Smooth muscle cell (in vitro differentiated cells): ENCODE data around the gene SQSTM1. TPM values are rescaled to one million over a fixed set of nuclear protein-coding genes. Genes with fewer than 3 reads are reported as not detected.
A peak's percentile ranks its signal among the peaks of the same experiment; 100 is the strongest.

Source experiments
- DNase-seq: peaks from one replicate; lab custom pipeline; 2025; ENCODE audit not compliant: unreplicated experiment; lab: John Stamatoyannopoulos, UW
- H2AFZ ChIP-seq: fragments of 200-600 bp; sonication (generic); 2 replicates; pipeline ENCODE4 v1.6.0; 2016; ENCODE audit warnings: antibody characterized with exemption, low read depth, mild to moderate bottlenecking
- H3F3A ChIP-seq: fragments of 200-600 bp; sonication (generic); 2 replicates; pipeline ENCODE4 v1.6.0; 2017; ENCODE audit warnings: antibody characterized with exemption, low read depth
- H3K27ac ChIP-seq: fragments of 200-600 bp; sonication (generic); 2 replicates; pipeline ENCODE4 v1.5.1; 2016; ENCODE audit warnings: low read depth, mild to moderate bottlenecking
- H3K27me3 ChIP-seq: fragments of 200-600 bp; sonication (generic); 2 replicates; pipeline ENCODE4 v1.6.1; 2016; ENCODE audit warnings: low read depth, mild to moderate bottlenecking
- H3K36me3 ChIP-seq: fragments of 200-600 bp; sonication (generic); 2 replicates; pipeline ENCODE4 v1.5.1; 2016; ENCODE audit warnings: low read depth
- H3K4me1 ChIP-seq: fragments of 200-600 bp; sonication (generic); 2 replicates; pipeline ENCODE4 v1.5.1; 2016; ENCODE audit warnings: low read depth
- H3K4me2 ChIP-seq: fragments of 200-600 bp; sonication (generic); 2 replicates; pipeline ENCODE4 v1.6.0; 2016; ENCODE audit warnings: mild to moderate bottlenecking
- H3K4me3 ChIP-seq: fragments of 200-600 bp; sonication (generic); 2 replicates; pipeline ENCODE4 v1.5.1; 2016; ENCODE audit warnings: mild to moderate bottlenecking
- H3K79me2 ChIP-seq: fragments of 200-600 bp; sonication (generic); 2 replicates; pipeline ENCODE4 v1.6.0; 2016; ENCODE audit warnings: low read depth, mild to moderate bottlenecking
- H3K9ac ChIP-seq: fragments of 200-600 bp; sonication (generic); 2 replicates; pipeline ENCODE4 v1.6.0; 2016; ENCODE audit warnings: low read depth
- H3K9me3 ChIP-seq: fragments of 200-600 bp; sonication (generic); replicated peaks from 2 replicates; pipeline ENCODE4 v1.5.1; 2016; ENCODE audit warnings: low read depth
- H4K20me1 ChIP-seq: fragments of 200-600 bp; sonication (generic); 2 replicates; pipeline ENCODE4 v1.6.0; 2016; ENCODE audit warnings: low read depth
- WGBS: methylation state at CpG from one replicate; pipeline ENCODE4 v1.1.7; 2016; ENCODE audit warnings: low lambda C conversion rate; 5-methylcytosine and 5-hydroxymethylcytosine counted together
- polyA plus RNA-seq: library from polyadenylated mRNA; unstranded; fragments of >200 nt; fragmentation: Nextera tagmentation; extraction: Ambion mirVana; gene quantifications from 2 replicates; pipeline ENCODE4 v1.2.1, GENCODE V29; 2016
- total RNA-seq: library from RNA; depleted of rRNA; stranded (reverse); fragments of >200 nt; gene quantifications from 2 replicates; pipeline ENCODE4 v1.2.3, GENCODE V29; 2014
- TF ChIP-seq, protein P1 (sequence below): fragments of 200-600 bp; sonication (generic); IDR thresholded peaks from 2 replicates; pipeline ENCODE4 v1.5.1; 2017; ENCODE audit warnings: borderline replicate concordance, mild to moderate bottlenecking, antibody characterized with exemption; ENCODE audit not compliant: insufficient read depth, poor library complexity, severe bottlenecking

The SQSTM1 gene
- total and polyA plus RNA-seq, 2 experiments from 2014 or later: 114 to 159 TPM

DNA sequence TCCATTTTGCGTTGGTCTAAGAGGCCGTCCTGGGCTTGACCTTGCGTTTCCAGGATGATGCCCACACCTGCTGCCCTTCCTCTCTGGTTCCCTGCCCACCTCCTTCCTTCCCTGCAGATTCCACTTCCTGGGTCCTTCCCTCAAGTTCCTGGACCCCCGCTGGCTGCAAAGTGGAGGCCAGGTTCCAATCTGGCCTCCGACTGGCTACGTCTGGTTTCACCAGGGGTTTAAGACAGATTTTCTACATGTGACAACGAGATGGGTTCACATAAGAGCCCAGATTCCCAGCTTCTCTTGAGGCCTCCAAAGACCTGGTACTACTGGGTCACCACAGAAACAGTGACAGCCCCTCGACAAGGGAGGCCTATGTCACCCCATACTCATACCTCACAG lies 16.2 kb upstream of the SQSTM1 start:
- H3K4me3 ChIP-seq: peak overlapping the region; percentile 93

DNA sequence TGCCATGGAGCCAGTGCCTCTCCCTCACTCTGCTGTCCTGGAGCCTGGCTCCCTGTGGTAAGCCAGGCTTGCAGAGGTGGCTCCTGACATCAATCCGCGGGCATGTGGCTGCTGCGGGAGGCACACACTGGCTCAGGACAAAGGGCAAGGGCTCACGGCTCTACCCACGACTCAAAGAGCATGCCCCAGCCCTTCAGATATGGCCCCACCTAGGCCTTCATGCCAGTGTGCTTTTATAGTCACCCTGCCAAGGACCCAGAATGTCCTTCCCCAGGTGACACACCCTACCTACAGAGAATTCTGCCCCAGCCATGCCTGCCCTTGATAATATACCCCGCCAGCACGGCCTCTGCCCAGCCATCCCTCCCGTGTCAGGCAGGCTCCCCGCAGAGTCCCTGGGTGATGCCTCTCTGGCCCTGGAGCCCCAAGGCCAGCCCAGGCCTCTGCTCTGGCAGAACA lies 15.6 kb upstream of the SQSTM1 start:
- no peak for DNase-seq
- Histone ChIP-seq H3K9me3 (no peaks in the 10 kb centered on the region), H3F3A (no peaks in the 10 kb centered on the region), H3K27me3 (no peaks in the 10 kb centered on the region), H3K4me3 (peak overlapping the region; percentile 93), H3K9ac (peak overlapping the region; percentile 83), H2AFZ (no peak overlapping the region), H3K36me3 (no peaks in the 10 kb centered on the region), H3K27ac (no peak overlapping the region), H4K20me1 (peaks cover 49% of the 10 kb centered on the region), H3K4me1 (peaks cover 27% of the 10 kb centered on the region), H3K4me2 (peak overlapping the region; percentile 97), H3K79me2 (peaks cover 33% of the 10 kb centered on the region)
- whole genome bisulfite sequencing: 73% methylated on average over 9 of the region's 9 CpGs
- TF ChIP-seq, protein P1, sequence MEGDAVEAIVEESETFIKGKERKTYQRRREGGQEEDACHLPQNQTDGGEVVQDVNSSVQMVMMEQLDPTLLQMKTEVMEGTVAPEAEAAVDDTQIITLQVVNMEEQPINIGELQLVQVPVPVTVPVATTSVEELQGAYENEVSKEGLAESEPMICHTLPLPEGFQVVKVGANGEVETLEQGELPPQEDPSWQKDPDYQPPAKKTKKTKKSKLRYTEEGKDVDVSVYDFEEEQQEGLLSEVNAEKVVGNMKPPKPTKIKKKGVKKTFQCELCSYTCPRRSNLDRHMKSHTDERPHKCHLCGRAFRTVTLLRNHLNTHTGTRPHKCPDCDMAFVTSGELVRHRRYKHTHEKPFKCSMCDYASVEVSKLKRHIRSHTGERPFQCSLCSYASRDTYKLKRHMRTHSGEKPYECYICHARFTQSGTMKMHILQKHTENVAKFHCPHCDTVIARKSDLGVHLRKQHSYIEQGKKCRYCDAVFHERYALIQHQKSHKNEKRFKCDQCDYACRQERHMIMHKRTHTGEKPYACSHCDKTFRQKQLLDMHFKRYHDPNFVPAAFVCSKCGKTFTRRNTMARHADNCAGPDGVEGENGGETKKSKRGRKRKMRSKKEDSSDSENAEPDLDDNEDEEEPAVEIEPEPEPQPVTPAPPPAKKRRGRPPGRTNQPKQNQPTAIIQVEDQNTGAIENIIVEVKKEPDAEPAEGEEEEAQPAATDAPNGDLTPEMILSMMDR: no peak

More for the DNA sequence above, 16.2 kb upstream of the SQSTM1 start:
- Histone ChIP-seq H3K4me1 (peaks cover 27% of the 10 kb centered on the region), H3F3A (no peaks in the 10 kb centered on the region), H3K27me3 (no peaks in the 10 kb centered on the region), H3K36me3 (no peaks in the 10 kb centered on the region), H4K20me1 (peaks cover 49% of the 10 kb centered on the region), H3K9me3 (no peaks in the 10 kb centered on the region), H3K4me2 (peak overlapping the region; percentile 97), H3K27ac (no peak overlapping the region), H3K79me2 (peaks cover 33% of the 10 kb centered on the region), H3K9ac (no peak overlapping the region), H2AFZ (no peak overlapping the region)
- no peak for DNase-seq
- 95% methylated on average over 8 of the region's 8 CpGs for WGBS
- TF ChIP-seq, protein P1: no peak

DNA sequence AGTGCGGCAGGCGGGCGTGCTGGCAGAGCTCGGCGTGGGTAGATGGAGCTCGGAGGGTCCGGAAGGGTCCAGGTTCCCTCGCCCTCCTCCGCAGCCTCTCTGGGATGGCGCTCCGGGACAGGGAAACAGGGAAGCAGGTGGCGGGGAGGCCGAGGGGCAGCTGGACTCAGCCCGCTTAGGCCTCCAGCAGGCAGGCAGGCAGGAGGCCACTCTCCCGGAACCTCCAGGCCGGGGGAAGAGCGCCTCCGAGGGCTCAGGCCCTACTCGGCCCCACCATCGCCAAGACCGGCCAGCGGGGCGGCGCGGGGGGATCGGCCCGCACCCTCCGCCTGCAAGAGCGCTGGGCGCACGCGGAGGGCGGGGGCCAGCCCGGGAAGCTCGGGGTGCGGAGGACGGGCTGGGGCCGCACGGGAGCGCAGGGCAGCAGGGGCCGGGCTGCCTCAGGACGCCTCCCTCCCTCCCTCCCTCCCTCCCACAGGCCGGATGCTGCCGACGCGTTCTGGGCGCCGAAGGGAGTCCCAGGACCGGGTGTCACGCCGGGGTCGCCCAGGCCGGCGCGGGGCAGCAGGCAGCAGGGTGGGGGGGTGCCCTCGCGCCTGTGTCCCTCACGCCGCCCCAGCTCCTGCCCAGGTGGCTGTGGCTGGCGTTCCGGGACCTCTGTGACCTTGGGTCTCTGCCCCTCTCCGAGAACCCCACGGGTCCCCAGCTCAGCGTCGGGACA lies 15.0 kb upstream of the SQSTM1 start:
- Histone ChIP-seq H3K9me3 (no peaks in the 10 kb centered on the region), H3K27me3 (no peaks in the 10 kb centered on the region), H3K9ac (peak overlapping the region; percentile 83), H3F3A (no peaks in the 10 kb centered on the region), H3K79me2 (peaks cover 33% of the 10 kb centered on the region), H4K20me1 (peaks cover 49% of the 10 kb centered on the region), H3K4me1 (peaks cover 27% of the 10 kb centered on the region), H3K27ac (peak overlapping the region; percentile 24), H3K36me3 (no peaks in the 10 kb centered on the region), H3K4me2 (peak overlapping the region; percentile 97), H3K4me3 (peak overlapping the region; percentile 93), H2AFZ (no peak overlapping the region)
- 9% methylated on average over 36 of the region's 65 CpGs for WGBS
- TF ChIP-seq, protein P1: no peak
- no peak for DNase-seq
